Stimulated activated naive B cell treated with anti-CD40 and anti-IgM and Interleukin-4, amounts not matched to agents 10 μg/mL and 1 μg/mL and 100 μg/mL, for 72 hours (primary cell): ENCODE measurements around the gene DOCK4.
"Not testable (repeated sequence)": the region's sequence is repeated elsewhere in the genome, so short reads cannot be mapped to it uniquely, and the experiment has no call there.

Source experiments
- ATAC-seq, 2 donors: fragments of 150-1000 bp; cut with Tn5 transposase; replicated peaks; 2 replicates each; pipeline ENCODE4 v1.10.0; 2021; ENCODE audit warnings: moderate library complexity in 1 of 2
- DNase-seq: peaks from one replicate; pipeline ENCODE4 v3.0.0; 2021
- H3K27ac Mint-ChIP-seq: one replicate; pipeline ENCODE4 v1.8.0; 2022; ENCODE audit warnings: mild to moderate bottlenecking, mixed read lengths
- H3K27me3 Mint-ChIP-seq, 2 donors: one replicate each; pipeline ENCODE4 v1.8.0; 2022; ENCODE audit warnings: mixed read lengths in 2 of 2
- H3K36me3 Mint-ChIP-seq, 2 donors: one replicate each; pipeline ENCODE4 v1.8.0; 2022; ENCODE audit warnings: mixed read lengths in 2 of 2, mild to moderate bottlenecking in 1 of 2
- H3K4me1 Mint-ChIP-seq, 2 donors: one replicate each; pipeline ENCODE4 v1.8.0; 2022; ENCODE audit warnings: mixed read lengths in 2 of 2, mild to moderate bottlenecking in 1 of 2
- H3K4me3 Mint-ChIP-seq, 2 donors: one replicate each; pipeline ENCODE4 v1.8.0; 2022; ENCODE audit warnings: mild to moderate bottlenecking in 2 of 2, mixed read lengths in 2 of 2, moderate library complexity in 1 of 2
- H3K9me3 Mint-ChIP-seq, 2 donors: one replicate each; pipeline ENCODE4 v1.8.0; 2022; ENCODE audit warnings: mixed read lengths in 2 of 2, mild to moderate bottlenecking in 1 of 2

Gene DOCK4

DNA sequence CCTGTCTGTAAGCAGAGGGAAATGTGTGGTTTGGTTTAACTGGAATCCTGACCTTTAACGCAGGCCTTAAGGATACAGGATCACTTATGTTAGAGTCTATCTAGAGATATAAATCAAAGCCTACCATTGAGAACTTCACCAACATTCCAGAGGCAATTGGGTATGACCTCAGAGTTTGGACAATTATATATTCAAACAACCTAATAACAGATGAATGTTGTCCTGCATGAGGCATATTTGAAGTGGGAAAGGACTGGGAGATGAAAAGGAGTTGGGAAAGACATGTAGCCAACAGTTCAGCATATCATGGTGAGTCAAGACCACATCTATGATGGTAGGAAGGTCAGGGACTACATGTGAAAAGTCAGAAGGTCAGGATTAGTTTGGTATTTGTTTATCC lies 274.2 kb downstream of the DOCK4 start:
- Mint-ChIP-seq H3K36me3 (no peaks in the 10 kb centered on the region), H3K4me3 (no peak overlapping the region), H3K9me3 (no peaks in the 10 kb centered on the region), H3K27me3 (no peaks in the 10 kb centered on the region), H3K4me1 (no peaks in the 10 kb centered on the region), H3K27ac (no peak overlapping the region)
- ATAC-seq: no peak
- no peak for DNase-seq

DNA sequence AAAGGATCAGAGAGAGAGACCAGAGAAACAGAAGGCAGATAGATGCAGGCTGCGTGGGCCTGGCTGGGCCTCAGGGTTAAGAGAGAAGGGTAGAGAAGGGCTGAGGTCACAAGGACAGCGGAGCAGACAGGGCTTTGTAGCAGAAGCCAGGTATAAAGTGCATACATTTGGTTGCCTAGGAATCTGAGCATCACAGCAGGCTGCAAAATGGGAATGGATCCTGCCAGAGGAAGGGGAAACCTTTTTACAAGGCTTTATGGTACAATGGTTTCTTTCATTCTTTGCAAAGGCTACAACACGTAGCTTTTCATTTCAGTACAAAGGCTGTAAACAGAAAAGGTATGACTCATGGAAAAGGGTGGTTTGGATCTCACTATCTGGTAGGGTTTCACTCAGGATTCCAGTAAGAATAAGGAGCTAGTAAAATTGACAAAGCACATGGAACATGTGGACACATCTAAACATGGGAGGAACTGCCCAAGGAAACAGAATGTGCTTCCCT lies 275.1 kb downstream of the DOCK4 start:
- no peaks in the 10 kb centered on the region for H3K36me3 Mint-ChIP-seq
- ATAC-seq (no peak), DNase-seq (no peak)
- H3K27ac Mint-ChIP-seq: no peak overlapping the region
- no peaks in the 10 kb centered on the region for H3K27me3 Mint-ChIP-seq
- H3K9me3 Mint-ChIP-seq: no peaks in the 10 kb centered on the region
- no peak overlapping the region for H3K4me3 Mint-ChIP-seq
- no peaks in the 10 kb centered on the region for H3K4me1 Mint-ChIP-seq

DNA sequence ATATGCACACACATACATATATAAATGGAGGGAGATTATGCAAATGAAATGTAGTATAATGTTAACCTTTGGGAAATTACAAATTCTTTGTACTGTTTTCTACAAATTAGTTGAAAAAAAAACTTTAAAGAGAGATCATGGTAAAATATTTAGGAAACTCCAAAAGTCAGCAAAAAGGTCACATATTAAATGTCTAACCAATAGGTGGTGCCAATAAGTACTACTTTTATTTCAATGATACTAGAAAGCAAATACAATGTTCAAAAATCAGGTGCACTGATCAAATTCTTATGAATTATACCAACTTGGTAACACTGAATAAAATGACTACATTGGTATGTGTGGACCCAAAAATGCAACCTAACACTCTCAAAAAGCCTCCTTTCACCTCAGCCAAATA lies 276.9 kb downstream of the DOCK4 start:
- peaks cover 0 to 1% of the 10 kb centered on the region in 2 donors for H3K27me3 Mint-ChIP-seq
- no peaks in the 10 kb centered on the region for H3K4me1 Mint-ChIP-seq
- no peaks in the 10 kb centered on the region for H3K36me3 Mint-ChIP-seq
- ATAC-seq (no peak), DNase-seq (no peak)
- no peak overlapping the region for H3K4me3 Mint-ChIP-seq
- no peak overlapping the region for H3K27ac Mint-ChIP-seq
- H3K9me3 Mint-ChIP-seq: no peaks in the 10 kb centered on the region

DNA sequence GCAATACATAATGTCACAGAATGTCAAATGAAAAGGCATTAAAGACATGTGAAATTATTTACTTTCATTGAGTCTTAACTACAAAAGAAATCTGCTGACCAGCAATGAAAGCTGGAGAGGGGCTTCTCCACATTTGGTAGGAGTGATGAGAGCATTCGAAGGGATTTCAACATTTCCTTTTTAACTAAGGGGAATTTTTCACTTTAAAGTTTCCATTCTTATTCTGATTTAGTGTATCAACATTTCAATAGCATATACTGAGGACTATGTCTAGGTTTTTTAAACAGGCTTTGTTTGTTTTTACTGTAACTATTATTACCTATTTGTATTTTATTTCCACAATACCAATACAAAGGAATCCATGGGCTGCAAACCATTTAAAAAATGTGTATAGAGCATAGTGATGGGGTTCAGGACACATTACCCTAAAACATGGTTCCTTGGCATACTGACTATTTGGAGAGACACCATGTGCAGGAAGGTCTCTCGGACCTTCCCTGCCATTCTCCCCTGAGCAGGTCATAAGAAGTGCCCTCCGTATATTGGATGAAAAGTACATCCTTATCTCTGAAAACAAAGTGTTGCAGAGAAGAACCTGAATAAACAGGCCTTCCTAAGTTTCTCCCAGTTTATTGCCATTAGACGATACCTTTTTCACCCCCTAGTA lies 278.7 kb downstream of the DOCK4 start:
- Mint-ChIP-seq H3K27me3 (peaks cover 0 to 5% of the 10 kb centered on the region in 2 donors), H3K9me3 (no peaks in the 10 kb centered on the region), H3K27ac (no peak overlapping the region), H3K36me3 (no peaks in the 10 kb centered on the region), H3K4me3 (no peak overlapping the region), H3K4me1 (no peaks in the 10 kb centered on the region)
- DNase-seq (no peak), ATAC-seq (no peak)

DNA sequence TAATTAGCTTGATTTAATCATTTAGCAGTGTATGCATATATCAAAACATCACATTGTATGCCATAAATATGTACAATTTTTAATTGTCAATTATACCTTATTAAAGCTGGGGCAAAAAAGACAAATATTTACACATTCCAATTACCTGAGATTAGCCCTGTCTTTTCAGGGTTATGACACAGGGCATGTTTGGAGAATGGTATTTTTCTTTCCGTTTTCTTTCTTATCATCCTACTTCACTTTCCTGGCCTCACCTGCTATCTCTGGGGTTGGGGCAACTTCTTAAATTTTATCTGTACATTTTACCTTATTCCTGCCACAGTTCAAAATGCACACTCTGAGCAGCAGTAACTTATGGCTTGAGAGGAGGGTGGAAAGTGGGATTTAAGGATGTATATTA lies 285.9 kb downstream of the DOCK4 start:
- Mint-ChIP-seq H3K4me1 (no peaks in the 10 kb centered on the region), H3K9me3 (no peaks in the 10 kb centered on the region), H3K27ac (no peak overlapping the region), H3K27me3 (peaks cover 5 to 8% of the 10 kb centered on the region in 2 donors), H3K36me3 (no peaks in the 10 kb centered on the region), H3K4me3 (no peak overlapping the region)
- no peak for ATAC-seq
- no peak for DNase-seq

DNA sequence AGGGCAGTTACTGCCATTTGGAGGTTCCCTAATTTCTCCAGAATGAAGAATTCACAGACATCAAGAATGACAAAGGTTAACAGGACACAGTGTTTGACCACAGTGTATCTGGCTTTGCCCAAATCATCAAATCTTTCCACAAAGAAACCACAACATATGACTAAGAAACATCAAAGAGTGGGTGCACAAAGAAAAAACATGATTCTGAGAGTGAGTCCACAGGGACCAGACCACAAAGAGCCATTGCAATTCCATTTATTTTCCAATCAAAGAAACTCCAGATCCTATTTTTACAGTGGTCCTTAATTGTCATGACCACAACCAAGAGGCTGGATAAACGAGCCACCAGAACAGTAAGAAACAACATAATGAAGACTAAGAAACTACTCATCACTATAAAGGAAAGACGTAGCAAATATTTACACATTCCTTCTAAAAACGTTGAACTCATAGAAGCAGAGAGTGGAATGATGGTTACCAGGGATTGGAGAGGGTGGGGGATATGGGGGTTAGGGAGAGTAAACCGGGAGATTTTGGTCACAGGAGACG lies 286.5 kb downstream of the DOCK4 start:
- Mint-ChIP-seq H3K27me3 (peaks cover 5 to 8% of the 10 kb centered on the region in 2 donors), H3K4me3 (no peak overlapping the region), H3K36me3 (no peaks in the 10 kb centered on the region), H3K27ac (no peak overlapping the region), H3K4me1 (no peaks in the 10 kb centered on the region), H3K9me3 (no peaks in the 10 kb centered on the region)
- no peak for DNase-seq
- ATAC-seq: no peak

DNA sequence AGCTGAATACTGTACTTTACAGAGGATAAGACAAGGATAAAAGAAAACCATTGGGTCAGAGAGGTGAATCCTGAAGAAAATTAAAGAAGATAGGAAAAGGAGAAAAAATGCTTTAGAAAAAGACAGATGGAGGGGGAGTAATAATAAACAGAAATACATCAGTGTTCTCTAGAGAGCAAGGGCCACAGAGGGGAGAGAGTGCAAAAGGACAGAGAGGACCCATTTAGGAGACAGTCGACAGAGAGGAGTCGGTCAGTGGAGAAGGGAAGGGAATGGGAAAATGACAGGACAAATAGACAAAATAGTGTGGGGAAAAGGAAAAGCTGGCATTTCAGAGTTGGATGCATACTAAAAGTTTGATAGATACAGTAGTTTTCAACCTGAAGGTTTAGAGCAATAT lies 287.0 kb downstream of the DOCK4 start:
- Mint-ChIP-seq H3K9me3 (no peaks in the 10 kb centered on the region), H3K27ac (no peak overlapping the region), H3K4me1 (no peaks in the 10 kb centered on the region), H3K4me3 (no peak overlapping the region), H3K36me3 (no peaks in the 10 kb centered on the region), H3K27me3 (peaks cover 3 to 8% of the 10 kb centered on the region in 2 donors)
- DNase-seq: no peak
- no peak for ATAC-seq

DNA sequence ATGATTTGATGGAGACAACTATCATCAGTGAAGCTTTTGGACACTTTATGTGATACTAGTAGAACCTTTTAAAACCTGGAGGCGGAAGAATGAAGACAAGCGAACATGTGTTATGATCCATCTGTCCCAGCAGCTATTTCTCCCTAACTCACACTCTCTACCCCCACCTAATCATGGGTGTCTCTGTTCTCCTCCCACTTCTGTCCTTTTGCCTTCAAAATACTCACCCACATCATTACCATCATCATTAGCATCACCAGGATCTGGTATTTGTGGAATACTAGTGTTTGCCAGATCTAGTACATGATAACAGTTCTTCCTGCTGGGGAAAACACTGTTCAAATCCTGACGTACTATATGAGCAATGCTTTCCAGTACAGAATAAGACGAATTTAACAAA lies 287.7 kb downstream of the DOCK4 start:
- Mint-ChIP-seq H3K36me3 (no peaks in the 10 kb centered on the region), H3K4me1 (no peaks in the 10 kb centered on the region), H3K4me3 (no peak overlapping the region), H3K27me3 (peaks cover 0 to 8% of the 10 kb centered on the region in 2 donors), H3K27ac (no peak overlapping the region), H3K9me3 (peaks cover 0 to 1% of the 10 kb centered on the region in 2 donors)
- ATAC-seq: no peak
- DNase-seq: no peak

DNA sequence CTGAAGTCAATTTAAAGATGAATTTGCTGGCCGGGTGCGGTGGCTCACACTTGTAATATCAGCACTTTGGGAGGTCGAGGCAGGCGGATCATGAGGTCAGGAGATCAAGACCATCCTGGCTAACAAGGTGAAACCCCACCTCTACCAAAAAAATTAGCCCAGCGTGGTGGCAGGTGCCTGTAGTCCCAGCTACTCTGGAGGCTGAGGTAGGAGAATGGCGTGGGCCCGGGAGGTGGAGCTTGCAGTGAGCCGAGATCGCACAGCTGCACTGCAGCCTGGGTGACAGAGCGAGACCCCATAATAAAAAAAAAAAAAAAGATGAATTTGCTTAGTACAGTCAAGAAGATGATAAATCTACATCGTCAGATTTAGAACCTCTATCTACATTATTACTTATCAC lies 288.8 kb downstream of the DOCK4 start:
- not testable (repeated sequence) for H3K4me1 Mint-ChIP-seq, ATAC-seq, H3K36me3 Mint-ChIP-seq, H3K27ac Mint-ChIP-seq, DNase-seq, H3K27me3 Mint-ChIP-seq, H3K9me3 Mint-ChIP-seq, H3K4me3 Mint-ChIP-seq

DNA sequence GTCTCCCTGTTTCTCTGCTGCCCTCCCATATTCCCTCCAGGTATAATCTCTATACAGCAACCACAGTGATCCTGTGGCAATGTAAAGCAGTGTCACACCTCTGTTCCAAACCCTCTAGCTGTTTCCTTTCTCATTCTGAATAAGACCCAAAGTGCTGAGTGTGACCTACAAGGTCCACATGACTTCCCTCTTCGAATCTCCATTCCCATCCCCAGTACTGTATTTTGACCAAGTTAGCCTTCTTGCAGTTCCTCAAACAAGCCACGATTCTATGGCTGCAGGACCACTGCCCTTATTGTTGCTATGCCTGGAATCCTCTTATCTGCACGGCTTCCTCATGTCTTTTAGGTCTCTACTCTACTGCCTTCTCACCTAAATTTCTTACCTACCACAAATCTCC lies 291.9 kb downstream of the DOCK4 start:
- Mint-ChIP-seq H3K27me3 (peaks cover 0 to 8% of the 10 kb centered on the region in 2 donors), H3K27ac (no peak overlapping the region)

DNA sequence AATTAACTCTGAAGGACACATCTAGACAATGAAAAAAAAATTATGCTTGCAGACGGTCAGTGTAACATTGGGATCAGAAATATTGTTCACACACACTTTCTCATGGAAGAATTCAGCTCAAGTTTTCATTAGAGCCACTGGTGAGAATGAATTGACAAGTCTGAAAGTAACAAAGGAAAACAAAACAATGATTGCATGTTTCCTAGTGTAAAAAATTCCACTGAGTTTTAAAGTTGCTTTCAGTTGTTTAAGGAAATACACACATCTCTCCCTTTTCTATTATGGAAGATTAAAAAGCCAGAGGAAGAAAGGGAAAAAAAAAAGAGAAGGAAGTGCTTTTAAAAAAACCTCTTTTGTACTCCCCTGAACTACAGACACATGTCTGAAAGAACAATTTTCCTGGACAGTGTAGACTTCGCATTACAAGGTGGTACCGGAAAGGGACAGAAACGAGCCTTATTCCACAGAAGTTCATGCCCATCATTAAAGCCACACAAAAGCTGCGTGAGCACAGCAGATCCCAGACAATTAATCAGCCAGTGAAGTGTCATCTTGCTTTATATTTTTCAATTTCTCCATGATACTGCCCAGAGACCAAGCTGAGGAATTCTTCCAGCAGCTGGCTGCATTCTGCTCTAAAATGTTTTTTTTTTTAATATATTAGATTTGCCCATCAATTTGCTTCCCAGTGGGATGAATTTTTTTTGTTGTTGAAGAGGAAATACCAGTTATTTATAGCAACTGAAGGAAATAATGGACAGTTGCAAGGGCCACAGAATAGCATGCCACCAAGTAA lies 294.8 kb downstream of the DOCK4 start:
- H3K4me3 Mint-ChIP-seq: no peak overlapping the region
- no peak overlapping the region for H3K27ac Mint-ChIP-seq
- DNase-seq: no peak

More for the DNA sequence above, 291.9 kb downstream of the DOCK4 start:
- H3K9me3 Mint-ChIP-seq: peaks cover 0 to 1% of the 10 kb centered on the region in 2 donors
- DNase-seq (no peak), ATAC-seq (no peak)
- no peak overlapping the region for H3K4me3 Mint-ChIP-seq
- no peaks in the 10 kb centered on the region for H3K4me1 Mint-ChIP-seq
- no peaks in the 10 kb centered on the region for H3K36me3 Mint-ChIP-seq

DNA sequence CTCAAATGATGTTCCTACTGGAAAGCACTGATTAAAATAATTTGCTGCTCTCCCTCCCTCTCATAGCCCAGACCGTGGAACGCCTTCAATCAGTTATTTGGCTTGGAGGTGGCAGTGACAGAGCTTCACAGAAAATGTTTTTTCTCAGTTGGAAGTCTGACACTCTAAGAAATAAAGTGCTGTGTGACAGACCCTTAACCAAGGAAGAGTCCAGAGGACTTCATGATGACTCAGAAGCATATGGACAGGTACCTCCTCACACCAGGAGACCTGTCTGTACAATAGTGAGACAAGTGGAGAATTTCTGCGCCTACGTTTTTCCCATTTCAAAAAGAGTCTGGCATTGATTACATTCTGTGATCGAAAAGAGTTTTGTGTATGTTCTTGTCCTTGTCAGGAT lies 295.5 kb downstream of the DOCK4 start:
- Mint-ChIP-seq H3K27ac (no peak overlapping the region), H3K9me3 (peaks cover 0 to 1% of the 10 kb centered on the region in 2 donors), H3K4me3 (no peak overlapping the region), H3K4me1 (no peaks in the 10 kb centered on the region), H3K27me3 (no peaks in the 10 kb centered on the region), H3K36me3 (no peaks in the 10 kb centered on the region)
- ATAC-seq (no peak), DNase-seq (no peak)

More for the DNA sequence above, 294.8 kb downstream of the DOCK4 start:
- H3K36me3 Mint-ChIP-seq: no peaks in the 10 kb centered on the region
- H3K9me3 Mint-ChIP-seq: peaks cover 0 to 1% of the 10 kb centered on the region in 2 donors
- no peaks in the 10 kb centered on the region for H3K4me1 Mint-ChIP-seq
- ATAC-seq: no peak
- no peaks in the 10 kb centered on the region for H3K27me3 Mint-ChIP-seq

DNA sequence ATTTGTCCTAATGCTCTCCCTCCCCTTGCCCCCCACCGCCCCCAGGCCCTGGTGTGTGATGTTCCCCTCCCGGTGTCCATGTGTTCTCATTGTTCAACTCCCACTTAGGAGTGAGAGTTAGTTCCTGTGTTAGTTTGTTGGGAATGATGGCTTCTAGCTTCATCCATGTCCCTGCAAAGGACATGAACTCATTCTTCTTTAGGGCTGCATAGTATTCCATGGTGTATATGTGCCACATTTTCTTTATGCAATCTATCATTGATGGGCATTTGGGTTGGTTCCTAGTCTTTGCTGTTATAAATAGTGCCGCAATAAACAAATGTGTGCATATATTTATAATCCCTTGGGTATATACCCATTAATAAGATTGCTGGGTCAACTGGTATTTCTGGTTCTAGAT lies 297.5 kb downstream of the DOCK4 start:
- not testable (repeated sequence) for H3K4me3 Mint-ChIP-seq, H3K36me3 Mint-ChIP-seq

DNA sequence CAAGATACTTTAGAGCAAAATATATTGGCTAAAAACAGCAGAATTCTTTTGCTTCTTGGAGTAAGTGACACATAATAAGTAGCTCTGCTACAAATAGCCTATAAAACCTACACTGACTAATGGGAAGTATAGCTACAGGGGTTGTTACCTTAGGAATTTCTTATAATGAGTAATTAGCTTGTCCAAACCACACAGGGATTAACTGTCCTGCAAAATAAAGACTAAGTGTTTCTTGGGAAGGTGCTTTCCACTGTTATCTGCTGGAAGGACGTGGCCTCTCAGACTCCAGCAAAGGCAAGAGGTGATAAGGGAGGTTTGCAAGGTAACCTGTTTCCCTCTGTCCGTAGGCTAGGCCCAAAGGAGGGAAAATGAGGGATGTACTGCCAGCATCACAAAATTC lies 302.4 kb downstream of the DOCK4 start:
- no peak for DNase-seq
- Mint-ChIP-seq H3K27ac (no peak overlapping the region), H3K27me3 (no peaks in the 10 kb centered on the region), H3K4me3 (no peak overlapping the region), H3K36me3 (no peaks in the 10 kb centered on the region), H3K9me3 (no peaks in the 10 kb centered on the region), H3K4me1 (no peaks in the 10 kb centered on the region)
- no peak for ATAC-seq

More for the DNA sequence above, 297.5 kb downstream of the DOCK4 start:
- H3K27ac Mint-ChIP-seq, H3K27me3 Mint-ChIP-seq, H3K9me3 Mint-ChIP-seq, DNase-seq, ATAC-seq, H3K4me1 Mint-ChIP-seq: not testable (repeated sequence)

DNA sequence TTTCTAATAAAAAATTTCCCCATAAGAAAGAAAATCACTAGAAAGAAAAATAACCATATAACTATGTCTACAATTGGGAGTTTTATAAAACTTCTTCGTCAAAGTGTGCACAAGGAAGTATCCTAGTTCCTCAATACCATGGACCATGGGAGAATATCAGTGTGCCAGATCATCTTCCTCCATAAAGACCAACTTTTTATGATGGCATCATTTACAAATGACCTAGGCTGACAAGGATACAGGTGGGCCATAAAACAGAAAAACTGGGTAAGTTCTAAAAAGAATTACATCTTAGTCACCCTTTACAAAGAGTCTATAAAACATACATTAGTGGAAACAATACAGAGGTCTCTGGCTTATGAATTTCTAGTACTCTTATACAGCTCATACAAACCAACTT lies 303.2 kb downstream of the DOCK4 start:
- Mint-ChIP-seq H3K9me3 (no peaks in the 10 kb centered on the region), H3K4me1 (no peaks in the 10 kb centered on the region), H3K27me3 (peaks cover 0 to 1% of the 10 kb centered on the region in 2 donors), H3K4me3 (no peak overlapping the region), H3K27ac (no peak overlapping the region), H3K36me3 (no peaks in the 10 kb centered on the region)
- ATAC-seq (no peak), DNase-seq (no peak)
